HG03175 (cell line): ENCODE results near the gene DCT.

ENCODE experiments used
- ATAC-seq: cut with Tn5 transposase; IDR thresholded peaks from one replicate; pipeline ENCODE4 v1.9.1; 2021; ENCODE audit warnings: mild to moderate bottlenecking, moderate library complexity; ENCODE audit not compliant: unreplicated experiment

The DCT gene

DNA sequence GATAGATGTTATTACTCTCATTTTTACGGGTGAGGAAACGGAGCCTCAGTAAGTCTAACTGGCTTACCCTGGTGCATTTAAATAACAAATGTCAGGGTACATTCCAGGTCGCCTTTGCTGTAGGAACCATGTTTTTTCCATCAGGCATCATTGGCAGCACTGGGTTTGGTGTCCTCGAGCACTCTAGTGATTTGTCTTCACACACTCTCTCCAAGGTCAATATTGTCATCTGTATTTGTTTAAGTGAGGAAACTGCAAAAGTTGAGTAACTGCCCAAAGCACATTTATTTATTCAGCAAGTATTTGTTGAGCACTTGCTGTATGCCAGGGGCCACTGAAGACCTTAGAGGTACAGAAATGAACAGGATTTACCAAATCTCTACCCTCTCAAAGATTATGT lies 78.6 kb downstream of the DCT start:
- ATAC-seq = no peak

DNA sequence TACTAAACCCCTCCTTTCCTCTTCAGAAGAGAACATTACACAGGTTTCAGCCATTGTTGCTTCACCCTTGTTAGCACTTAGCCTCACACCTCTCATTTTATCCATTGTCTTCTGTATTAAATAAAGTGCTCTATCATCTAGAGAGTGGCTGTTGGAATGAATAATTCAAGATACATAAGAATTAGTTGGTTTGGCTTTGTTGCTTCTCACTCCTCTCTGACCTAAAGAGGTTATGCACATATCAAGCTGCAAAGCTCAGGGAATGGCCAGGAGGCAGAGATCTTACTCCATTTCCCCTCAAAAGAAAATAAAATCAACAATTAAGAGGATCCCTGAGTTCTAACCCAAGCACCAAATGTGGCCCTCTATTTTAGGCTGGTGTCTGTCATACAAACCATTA lies 79.7 kb downstream of the DCT start:
- ATAC-seq = no peak

DNA sequence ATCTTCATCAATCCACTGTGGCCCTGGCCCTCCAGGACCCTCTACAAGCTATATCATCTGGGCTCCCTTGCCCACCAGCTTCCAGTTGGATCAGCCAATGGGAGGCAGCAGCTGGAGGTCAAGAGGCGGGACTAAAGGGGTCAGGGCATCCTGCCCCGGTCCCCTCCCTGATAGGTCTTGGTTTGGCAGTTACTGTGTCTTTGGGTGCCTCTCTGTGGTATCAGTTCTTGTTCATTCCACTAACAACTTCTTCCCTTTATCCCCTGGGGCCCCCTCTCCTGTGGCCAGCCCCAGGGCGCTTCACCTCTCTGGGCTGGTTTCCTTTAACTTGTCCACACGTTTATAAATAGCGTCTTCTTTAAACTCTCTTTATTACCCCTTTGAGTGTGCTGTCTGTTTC lies 83.6 kb downstream of the DCT start:
- no peak for ATAC-seq

- ATAC-seq = no peak
Observed at GRCh38 chr13:94394723-94395122, 84.8 kb downstream of the DCT start.

DNA sequence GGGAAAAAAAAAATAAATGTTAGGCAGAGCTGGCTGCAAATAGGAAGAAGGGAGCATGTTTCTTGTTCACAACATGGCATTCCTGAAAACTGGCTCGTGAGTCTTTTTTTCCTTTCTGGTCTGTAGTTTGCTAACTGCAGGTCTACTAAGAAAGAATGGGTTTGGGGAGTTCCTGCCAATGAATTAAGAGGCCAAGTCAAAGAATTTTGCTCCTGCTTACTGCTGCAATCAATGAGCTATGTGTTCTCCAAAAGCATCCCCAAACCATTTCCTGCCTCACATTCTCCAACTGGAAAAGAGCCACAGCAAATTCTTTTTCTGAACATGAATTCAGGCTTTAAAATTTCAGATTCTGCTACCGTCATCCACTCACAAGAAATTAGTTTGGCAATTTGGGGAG lies 88.6 kb downstream of the DCT start:
- no peak for ATAC-seq

DNA sequence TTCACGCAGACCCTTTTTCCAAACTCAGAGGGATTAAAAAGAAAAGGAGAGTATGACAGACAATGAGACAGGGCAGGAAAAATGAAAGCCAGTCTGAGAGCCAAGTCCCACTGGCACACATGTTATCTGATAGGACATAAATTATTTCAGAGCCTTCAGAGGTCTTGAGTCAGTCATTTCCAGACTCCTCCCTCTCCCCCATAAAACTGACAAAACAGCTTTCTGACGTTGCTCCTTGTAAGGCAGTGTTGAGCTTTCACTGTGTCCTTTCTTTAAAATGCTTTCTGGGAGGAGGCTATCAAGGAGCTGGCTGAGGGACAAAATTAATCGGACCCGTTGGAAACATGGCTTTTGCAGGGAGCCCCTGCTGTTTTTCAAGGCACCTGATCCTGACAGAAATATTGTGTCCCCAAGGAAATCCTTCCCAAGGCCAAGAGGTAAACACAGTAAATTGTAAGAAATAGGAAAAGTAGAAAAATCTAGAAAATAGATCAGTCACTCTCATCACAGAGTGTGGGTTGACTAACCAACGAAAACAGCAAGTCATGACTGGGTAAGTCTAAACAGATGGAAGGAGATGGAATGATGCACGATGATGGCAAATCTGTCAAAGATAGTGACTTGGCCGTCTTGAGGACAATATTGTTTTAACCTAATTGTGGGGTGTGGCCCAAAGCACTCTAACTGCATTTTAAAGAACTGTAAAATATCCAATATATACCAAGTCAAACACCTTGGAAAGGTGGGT lies 89.7 kb downstream of the DCT start:
- ATAC-seq = no peak

DNA sequence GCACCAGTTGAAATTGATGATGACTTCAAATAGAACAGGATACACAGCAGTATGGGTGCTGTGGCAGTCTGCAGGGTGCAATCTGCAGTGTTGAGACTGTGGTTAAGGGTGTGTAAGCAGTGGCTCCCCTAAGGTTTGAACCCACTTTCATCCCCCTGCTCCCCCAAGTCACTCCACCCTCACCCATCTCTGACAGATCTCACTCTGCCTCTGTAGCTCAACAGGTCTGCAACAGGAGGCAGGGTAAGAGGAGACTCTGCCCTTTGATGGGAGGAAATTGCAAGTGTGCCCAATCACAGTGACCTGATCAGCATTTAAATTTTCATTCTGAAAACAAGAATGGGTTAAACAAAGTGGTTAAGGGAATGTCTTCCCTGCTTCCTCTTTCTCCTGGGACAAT lies 92.4 kb downstream of the DCT start:
- ATAC-seq = no peak
